Neural crest cell (in vitro differentiated cells): Measurements from ENCODE around the gene HDDC3. TPM values are rescaled to one million over a fixed set of nuclear protein-coding genes. Genes with fewer than 3 reads are reported as not detected.
A peak's percentile ranks its signal among the peaks of the same experiment; 100 is the strongest.

Experiments used
- DNase-seq: peaks from one replicate; pipeline ENCODE4 v3.0.0; 2021; ENCODE audit warnings: low read depth, mixed read lengths, low spot score
- H3K27ac Mint-ChIP-seq: one replicate; pipeline ENCODE4 v1.8.0; 2021; ENCODE audit warnings: mild to moderate bottlenecking, mixed read lengths; ENCODE audit not compliant: unreplicated experiment
- H3K27me3 Mint-ChIP-seq: 2 replicates; pipeline ENCODE4 v1.8.0; 2021; ENCODE audit warnings: low read depth, mild to moderate bottlenecking, mixed read lengths
- H3K36me3 Mint-ChIP-seq: 2 replicates; pipeline ENCODE4 v1.8.0; 2021; ENCODE audit warnings: low read depth, mild to moderate bottlenecking, mixed read lengths
- H3K4me1 Mint-ChIP-seq: 2 replicates; pipeline ENCODE4 v1.8.0; 2021; ENCODE audit warnings: mixed read lengths
- H3K4me3 Mint-ChIP-seq: one replicate; pipeline ENCODE4 v1.8.0; 2021; ENCODE audit warnings: mild to moderate bottlenecking, mixed read lengths
- H3K9me3 Mint-ChIP-seq: 2 replicates; pipeline ENCODE4 v1.8.0; 2021; ENCODE audit warnings: mixed read lengths
- CTCF ChIP-seq: fragments of 200-600 bp; sonication (generic); conservative IDR thresholded peaks from 2 replicates; pipeline ENCODE4 v1.5.0; 2021; ENCODE audit warnings: antibody characterized with exemption, mild to moderate bottlenecking
- total RNA-seq: library from RNA; stranded (reverse); gene quantifications from 2 replicates; pipeline ENCODE4 v1.2.1, GENCODE V29; 2021

Gene HDDC3
- total RNA-seq, 1 donor from 2014 or later, result 16.7 TPM

GRCh38 chr15:90885432-90886290, 46.7 kb downstream of the HDDC3 start:
- TF ChIP-seq CTCF, result peak; percentile 98
- Mint-ChIP-seq H3K9me3 (no peaks in the 10 kb centered on the region), H3K27ac (no peak overlapping the region), H3K4me1 (peaks cover 5% of the 10 kb centered on the region), H3K36me3 (no peaks in the 10 kb centered on the region), H3K27me3 (no peaks in the 10 kb centered on the region), H3K4me3 (peak overlapping the region; percentile 60)
- DNase-seq, result peak; percentile 87

GRCh38 chr15:90884719-90885431, 47.5 kb downstream of the HDDC3 start:
- Mint-ChIP-seq H3K27me3 (no peaks in the 10 kb centered on the region), H3K4me3 (peak overlapping the region; percentile 34), H3K36me3 (no peaks in the 10 kb centered on the region), H3K4me1 (peaks cover 5% of the 10 kb centered on the region), H3K9me3 (no peaks in the 10 kb centered on the region), H3K27ac (no peak overlapping the region)
- no peak for TF ChIP-seq CTCF
- no peak for DNase-seq

- no peak within 1 kb of the TSS for H3K27ac Mint-ChIP-seq
- no peaks in the 10 kb centered on the region for H3K36me3 Mint-ChIP-seq
- H3K4me3 Mint-ChIP-seq, result peak within 1 kb of the TSS; percentile 34
- peak; percentile 18 for DNase-seq
- no peak for TF ChIP-seq CTCF
- no peaks in the 10 kb centered on the region for H3K9me3 Mint-ChIP-seq
- H3K27me3 Mint-ChIP-seq, result no peaks in the 10 kb centered on the region
- H3K4me1 Mint-ChIP-seq, result peaks cover 5% of the 10 kb centered on the region
These were observed 48.2 kb downstream of the HDDC3 start, which contains the start of gene FES for GRCh38 chr15:90883976-90884718. TSS of gene FES (plus strand) at chr15:90884504. CDS start at chr15:90885046, 542 bp downstream.

- Mint-ChIP-seq H3K36me3 (no peaks in the 10 kb centered on the region), H3K9me3 (no peaks in the 10 kb centered on the region), H3K4me3 (peak overlapping the region; percentile 34)
These were observed 48.8 kb downstream of the HDDC3 start for GRCh38 chr15:90883526-90883975.

More at GRCh38 chr15:90883526-90883975, 48.8 kb downstream of the HDDC3 start:
- peaks cover 5% of the 10 kb centered on the region for H3K4me1 Mint-ChIP-seq
- DNase-seq, result no peak
- H3K27ac Mint-ChIP-seq, result no peak overlapping the region
- TF ChIP-seq CTCF, result no peak
- no peaks in the 10 kb centered on the region for H3K27me3 Mint-ChIP-seq
